Fibroblast of skin of right biceps (primary cell): ENCODE data around the gene MAP3K6.
A peak's percentile ranks its signal among the peaks of the same experiment; 100 is the strongest.

Source experiments
- DNase-seq: peaks from one replicate; pipeline ENCODE4 v3.0.0-alpha.2; 2013

Gene MAP3K6

DNA sequence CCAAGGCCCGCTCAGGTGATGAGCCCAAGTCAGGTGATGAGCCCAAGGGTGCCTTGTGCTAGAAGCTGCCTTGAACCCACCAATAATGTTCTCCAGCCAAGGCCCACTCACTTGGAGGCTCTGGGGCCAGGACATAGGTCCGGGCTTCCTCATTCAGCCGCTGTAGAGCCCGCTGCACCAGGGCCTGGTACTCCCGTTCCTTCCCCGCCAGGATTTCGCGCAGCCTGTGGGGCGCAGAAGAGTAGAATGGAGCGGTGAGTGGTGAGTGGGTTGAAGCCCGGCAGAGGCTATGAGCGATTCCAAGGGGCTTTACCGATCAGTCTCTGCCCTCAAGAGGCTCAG is 10.5 kb downstream of the MAP3K6 start:
- DNase-seq: no peak

DNA sequence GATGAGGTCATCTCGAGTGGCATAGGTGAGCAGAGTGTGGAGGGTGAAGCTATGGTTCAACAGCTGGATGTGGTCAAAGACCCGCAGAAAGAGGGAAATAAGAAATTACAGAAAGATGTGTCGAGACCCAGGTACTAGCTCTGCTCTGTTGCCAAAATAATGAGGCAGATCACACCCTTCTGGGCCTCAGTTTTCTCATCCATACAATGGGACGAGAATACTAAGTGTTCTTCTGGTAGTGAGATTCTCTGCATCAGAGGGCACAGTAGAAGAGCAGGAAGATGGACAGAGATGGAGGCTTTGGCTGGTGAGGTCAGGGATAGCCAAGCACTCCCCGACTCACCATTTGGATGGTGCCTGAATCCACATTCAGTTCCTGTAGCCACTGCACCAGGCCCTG is 11.1 kb downstream of the MAP3K6 start:
- DNase-seq: no peak

DNA sequence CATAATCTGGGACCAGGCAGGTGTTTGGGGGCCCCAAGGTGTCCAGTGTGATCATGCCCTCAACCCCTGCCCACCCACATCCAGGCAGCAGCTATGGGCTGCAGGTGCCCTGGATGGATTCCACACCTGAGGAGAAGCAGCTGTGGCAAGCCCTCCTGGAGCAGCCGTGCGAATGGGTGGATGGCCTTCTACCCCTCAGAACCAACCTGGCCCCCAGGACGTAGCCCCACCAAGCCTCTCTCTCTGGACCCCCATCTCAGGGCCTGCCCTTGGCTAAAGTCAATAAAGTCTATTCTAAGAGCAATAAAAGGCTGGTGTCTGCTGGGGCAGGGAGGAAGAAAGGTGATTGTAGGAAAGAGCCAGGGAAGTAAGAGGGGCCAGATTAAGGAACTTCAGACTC is 13.1 kb downstream of the MAP3K6 start:
- DNase-seq: no peak

DNA sequence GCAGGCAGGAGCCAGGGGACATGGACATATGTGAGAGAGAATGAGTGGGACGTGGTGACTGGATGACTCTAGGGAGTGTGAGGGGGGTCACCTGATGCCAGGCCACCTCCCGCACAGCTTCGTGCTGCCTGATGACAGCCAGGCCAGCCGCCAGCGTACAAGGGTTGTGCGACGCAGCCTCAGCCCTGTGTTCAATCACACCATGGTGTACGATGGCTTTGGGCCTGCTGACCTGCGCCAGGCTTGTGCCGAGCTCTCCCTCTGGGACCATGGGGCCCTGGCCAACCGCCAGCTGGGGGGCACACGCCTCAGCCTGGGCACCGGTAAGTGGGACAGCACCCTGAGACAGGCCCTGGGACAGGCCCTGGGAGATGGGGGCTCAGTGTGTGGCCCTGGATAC is 13.6 kb downstream of the MAP3K6 start:
- DNase-seq: no peak

DNA sequence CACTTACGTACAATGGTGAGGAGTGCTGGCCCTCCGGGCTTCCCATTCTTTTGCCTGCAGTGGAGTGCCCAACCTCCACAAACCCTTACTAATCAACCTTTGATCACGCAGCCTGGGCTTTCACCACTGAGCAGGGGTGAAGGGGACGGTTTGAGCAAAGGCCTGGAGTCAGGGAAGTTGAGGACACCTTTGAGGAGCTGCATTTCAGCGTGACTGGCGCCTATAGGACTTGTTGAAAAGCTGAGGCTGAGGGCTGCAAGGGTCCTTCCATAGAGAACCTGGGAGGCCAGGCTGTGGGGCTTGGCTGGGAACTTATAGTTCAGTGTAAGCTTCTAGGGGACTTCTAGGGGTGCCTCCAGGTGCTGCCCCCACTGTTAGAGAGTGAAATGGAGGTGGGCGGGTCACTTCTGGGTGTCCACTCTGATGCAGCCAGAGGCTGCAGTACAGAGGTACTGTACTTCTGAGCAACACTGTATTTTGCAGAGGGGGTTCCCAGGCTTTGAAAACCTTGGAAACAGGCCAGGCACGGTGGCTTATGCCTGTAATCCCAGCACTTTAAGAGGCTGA is 15.1 kb downstream of the MAP3K6 start:
- DNase-seq: no peak

DNA sequence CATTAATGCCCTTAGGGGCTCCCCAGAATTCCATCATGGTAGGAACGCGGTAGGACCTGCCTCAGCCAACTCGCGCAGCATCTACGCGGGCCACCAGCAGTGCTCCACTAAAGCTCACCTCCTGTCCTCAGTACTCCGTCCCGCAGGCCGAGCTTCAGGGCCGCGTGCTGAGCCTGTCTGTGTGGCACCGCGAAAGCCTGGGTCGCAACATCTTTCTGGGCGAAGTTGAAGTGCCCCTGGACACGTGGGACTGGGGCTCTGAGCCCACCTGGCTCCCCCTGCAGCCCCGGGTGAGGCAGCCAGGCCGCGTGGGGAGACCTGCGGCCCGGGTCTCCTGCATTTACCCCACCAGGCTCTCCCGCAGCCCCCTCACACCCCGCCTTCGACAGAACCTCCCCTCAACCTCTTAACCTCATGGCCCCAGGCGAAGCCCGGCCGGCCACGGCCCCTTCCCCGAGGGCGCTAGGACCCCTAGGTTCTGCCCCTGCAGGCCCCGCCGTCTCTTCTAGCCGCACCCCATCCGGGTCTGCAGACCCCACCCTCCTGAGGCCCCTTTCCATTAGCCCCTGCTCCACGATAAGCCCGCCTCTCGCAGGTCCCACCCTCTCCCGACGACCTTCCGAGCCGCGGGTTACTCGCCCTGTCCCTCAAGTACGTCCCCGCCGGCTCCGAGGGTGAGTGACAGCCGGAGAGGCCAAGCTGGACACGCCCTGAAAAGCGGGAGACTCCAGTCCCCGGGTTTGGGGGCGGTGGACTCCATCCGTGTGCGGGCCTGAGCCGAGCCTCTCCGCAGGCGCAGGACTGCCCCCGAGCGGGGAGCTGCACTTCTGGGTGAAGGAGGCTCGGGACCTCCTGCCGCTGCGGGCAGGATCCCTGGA is 15.9 kb downstream of the MAP3K6 start:
- peak; percentile 36 for DNase-seq

DNA sequence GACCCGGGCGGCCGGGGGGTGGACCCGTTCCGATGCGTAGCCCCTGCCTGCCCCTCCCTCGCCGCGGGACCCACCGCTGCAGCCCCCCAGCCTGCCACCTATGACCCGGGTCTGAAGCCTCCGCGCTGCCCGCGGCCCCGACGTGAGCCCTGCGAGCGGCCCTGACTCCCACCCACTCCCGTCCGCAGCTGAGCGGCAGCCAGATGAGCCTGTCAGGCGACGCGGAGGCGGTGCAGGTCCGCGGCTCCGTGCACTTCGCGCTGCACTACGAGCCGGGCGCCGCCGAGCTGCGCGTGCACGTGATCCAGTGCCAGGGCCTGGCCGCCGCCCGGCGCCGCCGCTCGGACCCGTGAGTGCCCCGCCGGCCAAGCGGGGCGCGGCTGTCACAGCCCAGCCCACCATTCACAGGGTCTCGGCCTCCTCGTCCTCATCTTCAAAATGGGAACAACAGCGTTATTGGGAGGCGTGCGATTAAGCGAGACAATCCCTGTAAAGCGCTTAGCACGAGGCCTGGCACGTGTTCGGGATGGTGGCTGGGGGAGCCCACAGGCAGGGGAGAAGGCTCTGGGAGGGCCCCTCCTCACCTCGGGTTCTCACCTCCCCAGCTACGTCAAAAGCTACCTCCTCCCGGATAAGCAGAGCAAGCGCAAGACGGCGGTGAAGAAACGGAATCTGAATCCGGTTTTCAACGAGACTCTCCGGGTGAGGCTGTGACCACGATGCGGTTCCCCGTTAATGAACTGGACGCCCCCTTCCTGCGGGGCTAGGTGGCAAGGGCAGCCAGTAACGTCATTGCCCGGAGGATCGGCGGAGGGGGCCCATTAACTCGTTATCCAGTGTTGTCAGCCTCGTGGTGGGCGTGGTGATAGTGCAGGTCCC is 16.7 kb downstream of the MAP3K6 start:
- peak; percentile 64 for DNase-seq

DNA sequence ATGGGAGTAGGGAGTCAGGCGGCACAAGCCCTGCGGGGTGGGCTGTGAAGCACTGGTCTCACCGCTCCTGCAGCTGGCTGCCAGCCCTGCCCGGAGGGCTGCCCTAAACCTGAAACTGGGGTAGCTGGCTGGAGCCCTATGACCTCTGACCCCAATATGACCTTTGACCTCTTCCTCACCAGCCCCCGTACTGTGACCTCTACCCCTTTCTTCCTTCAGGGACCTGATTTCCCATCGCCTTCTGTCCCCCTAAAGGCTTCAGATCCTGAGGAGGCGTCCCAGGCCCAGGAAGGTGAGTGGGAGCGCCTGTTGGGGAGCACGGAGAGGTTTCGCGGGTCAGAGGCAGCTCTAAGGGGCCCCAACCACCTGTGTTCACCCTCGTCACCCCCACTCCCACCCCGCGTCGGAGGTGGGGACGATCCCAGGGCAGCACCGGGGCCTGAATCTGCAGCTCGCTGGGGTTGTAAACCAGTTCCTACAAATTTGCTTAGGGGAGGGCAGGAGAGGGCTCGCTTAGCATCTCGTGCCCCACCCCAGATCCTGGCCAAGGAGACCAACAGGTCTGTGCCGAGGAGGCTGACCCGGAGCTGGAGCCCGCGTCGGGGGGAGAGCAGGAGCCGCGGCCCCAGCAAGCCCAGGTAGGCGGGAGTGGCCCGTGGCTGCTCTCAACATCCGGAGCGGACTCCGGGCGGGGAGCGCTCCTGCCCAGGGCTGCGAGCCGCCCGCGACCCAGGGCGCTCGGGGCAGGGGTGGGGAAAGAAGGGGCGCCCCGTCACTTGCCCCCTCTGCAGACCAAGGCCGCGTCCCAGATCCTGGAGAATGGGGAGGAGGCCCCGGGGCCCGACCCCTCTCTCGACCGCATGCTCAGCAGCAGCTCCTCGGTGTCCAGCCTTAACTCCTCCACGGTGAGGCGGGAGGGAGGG is 17.6 kb downstream of the MAP3K6 start:
- DNase-seq: peak; percentile 22

DNA sequence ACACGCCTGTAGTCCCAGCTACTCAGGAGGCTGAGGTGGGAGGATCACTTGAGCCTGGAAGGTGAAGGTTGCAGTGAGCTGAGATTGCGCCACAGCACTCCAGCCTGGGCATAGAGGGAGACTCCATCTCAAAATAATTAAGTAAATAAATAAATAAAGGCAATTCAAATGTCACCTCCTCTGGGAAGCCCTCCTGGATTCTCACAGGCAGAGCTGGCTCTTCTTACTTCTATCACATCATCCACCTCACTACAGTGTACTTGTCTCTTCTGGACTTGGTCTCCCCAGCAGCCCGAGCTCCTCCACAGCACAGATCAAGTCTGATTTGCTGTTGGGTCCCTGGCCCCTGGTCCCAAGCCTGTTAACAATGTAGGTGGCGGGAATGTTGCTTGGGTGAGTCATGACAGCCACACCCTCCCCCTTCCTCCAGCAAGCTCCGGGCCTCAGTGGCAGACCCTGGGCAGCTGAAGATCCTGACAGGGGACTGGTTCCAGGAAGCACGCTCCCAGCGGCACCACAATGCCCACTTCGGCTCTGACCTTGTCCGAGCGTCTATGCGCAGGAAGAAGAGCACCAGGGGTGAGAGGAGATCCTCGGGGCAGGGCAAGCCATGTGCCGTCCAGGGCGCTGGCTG is 19.7 kb downstream of the MAP3K6 start:
- DNase-seq: peak; percentile 29

DNA sequence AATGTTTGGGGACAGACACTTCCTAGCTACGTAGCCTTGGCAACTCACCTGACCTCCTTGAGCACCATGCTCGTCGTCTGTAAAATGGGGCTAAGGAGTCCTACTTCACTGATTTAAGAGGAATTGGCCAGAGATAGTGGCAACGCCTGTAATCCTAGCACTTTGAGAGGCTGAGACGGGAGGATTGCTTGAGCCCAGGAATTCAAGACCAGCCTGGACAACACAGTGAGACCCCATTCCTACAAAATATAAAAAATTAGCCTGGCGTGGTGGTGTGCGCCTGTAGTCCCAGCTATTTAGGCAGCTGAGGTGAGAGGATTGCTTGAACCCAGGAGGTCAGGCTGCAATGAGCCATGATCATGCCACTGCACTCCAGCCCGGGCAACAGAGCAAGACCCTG is 20.4 kb downstream of the MAP3K6 start:
- no peak for DNase-seq

DNA sequence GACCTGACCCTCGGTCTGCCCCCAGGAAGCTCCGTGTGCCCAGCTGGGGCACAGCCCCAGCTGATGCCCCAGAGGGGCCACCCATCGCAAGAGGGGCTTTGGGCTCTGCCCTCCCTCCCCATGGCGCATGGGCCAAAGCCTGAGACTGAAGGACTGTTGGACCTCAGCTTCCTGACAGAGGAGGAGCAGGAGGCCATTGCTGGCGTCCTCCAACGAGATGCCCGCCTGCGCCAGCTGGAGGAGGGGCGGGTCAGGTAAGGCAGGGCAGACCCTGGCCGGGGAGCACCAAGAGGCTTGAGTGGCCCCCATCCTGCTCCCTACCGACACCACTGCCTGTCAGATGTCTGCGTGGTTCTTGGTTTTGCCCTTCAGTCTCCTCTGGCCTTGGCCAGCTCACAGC is 21.5 kb downstream of the MAP3K6 start:
- DNase-seq: no peak

DNA sequence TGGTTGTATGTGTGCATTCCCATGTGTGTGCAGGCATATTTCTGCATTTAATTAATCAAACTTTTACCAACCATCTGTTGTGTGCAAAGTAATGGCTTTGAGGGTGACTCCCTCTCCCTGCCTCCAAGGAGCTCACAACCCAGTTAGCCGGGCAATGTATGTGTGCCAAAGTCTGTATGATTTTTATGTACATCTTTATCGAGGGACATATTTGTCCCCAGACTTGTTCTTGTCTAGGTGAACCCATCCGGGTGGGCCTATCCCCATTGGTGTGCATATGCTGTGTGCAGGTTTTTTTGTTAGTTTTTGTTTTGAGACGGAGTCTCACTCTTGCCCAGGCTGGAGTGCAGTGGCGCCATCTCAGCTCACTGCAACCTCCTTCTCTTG is 23.1 kb downstream of the MAP3K6 start:
- DNase-seq: no peak

DNA sequence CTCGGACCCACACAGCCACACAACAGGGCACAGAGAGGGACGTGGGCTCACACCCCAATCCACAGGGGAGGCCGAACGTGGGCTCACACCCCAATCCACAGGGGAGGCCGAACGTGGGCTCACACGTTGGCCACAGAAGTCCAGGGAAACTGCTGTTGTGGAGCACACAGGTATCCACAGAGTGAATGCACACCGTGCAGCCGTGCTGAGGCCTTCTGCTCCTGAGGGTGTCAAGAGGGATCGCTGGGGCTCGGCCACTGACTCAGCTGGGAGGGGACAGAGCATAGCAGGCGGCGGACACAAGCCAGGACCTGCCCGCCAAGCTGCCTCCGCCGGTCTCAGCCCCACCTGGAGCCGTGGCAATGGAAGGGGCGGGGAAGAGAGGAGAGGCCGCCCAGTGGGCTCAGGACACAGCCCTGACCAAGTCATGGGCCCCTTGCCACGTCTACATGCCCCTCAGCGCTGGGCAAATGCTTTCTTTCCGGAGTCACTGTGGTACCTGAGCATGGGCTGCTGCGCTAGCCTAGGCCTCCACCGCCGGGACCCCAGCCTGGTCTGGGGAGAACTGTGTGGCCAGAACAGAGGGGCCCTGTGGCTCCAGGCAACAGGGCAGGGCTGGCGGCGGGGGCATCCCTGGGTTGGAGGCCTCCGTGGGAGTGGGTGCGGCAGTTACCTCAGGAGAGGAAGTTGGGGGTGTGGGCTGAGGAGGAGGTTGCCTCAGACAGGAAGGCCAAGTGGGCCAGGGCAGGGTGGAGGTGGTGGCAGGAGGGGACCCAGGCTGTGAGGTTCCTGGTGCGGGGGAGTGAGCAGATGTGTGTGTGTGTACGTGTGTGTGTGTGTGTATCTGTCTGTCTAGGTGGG is 23.8 kb downstream of the MAP3K6 start:
- DNase-seq: no peak

DNA sequence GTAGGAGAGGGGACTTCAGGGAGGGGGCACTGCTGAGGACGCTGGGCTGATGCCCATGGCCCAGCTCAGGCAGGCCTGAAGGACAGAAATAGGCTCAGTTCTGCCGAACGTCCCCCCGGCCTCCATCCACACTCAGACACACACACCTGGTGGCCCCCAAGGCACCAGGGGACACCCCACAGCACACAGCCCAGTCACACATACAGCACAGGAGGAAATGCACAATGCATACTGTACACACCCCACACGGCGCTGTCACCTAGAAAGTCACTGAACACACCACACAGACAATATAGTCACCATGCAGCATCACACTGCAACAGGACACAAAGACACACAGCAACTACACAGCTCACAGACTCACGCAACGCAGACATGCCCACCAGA is 24.4 kb downstream of the MAP3K6 start:
- DNase-seq: no peak

DNA sequence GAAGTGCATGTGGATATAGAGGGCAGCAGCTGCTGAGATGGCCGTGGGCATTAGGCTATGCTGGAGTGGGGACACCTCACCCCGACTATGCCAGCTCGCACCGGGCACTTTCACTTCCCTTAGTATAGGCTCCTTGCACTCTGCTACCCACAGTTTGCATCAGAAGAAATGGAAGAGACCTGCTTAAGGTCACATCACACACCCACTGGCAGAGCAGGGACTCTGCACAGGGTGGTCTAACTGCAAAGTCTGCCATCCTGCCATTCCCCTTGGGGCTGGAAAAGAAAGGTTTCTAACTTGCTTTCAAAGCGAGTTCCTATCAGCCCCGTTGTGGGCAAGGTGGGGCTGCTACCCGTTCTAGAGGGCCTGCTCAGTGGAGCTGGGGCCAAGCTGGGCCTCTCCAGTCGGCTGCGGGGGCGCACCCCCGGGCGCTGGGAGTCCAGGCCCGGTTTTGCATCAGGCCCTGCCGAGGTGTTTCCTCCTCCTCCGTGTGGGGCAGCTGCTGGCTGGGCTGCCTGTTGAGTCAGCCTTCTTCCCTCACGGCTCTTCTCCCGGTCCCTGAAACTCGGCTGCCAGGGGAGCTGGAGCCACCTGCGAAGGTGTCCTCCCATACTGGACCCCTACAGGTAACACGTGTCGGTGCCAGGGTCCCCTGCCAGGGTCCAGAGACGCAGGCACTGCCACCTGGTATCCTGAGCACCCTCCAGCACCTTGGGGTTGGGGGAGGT is 25.1 kb downstream of the MAP3K6 start, which contains the start of gene SYTL1:
TSS of gene SYTL1 (plus strand) at position 498 of the 728 bp plus-strand sequence. CDS start 3,313 bp downstream, outside the sequence.
- DNase-seq: peak; percentile 74

DNA sequence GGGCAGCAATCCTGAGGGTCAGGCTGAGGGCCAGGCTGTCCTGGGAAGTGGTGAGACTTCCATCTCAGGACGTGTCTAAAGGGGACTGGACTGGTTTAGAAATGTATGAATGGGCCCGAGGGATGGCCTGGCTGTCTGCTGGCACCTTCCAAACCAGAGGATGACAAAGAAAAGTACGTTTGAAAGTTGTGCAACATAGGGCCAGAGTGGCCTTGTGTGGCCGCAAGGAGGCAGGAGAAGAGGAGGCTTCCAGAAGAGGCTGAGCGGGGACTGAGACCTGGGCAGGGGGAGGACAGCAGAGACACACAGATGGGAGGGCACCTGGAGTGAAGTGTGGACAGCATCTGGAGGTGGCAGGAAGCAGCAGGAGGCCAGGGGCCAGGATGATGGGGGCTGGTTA is 27.5 kb downstream of the MAP3K6 start:
- no peak for DNase-seq

DNA sequence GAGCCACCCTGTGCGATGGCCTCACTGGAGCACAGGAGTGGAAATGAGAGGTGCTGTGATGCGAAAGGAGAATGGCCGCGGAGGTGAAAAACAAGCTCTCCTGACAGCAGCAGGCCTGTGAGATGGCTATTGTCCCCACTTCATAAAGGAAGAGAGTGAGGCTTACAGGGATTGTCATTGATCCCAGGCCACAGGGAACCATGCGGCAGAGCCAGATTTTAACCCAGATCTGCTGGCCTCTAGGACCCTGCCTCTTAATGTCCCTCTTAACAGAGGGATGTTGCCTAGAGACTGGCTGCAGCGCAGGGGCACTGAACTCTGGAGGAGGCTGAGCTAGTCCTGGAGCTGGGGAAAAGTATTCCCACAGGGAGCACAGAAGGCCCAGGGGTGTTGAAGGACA is 28.0 kb downstream of the MAP3K6 start:
- no peak for DNase-seq

DNA sequence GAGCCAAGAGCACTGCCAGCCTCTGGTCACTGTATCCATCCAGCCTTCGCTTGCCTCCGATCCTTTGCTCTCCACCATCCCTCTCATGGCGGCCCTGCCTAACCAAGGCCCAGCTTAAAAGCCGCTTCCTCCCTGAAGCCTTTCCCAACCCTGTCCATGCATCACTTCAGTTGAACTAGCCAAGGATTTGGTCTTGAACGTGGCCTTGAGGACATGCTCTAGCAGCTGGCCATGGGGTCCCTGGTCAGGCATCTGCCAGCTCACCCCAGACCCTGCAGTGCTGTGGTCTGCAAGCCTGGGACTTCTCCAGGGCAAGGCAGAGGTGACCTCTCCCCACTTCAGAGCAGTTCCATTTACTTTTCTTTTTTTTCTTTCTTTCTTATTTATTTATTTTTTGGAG is 30.0 kb downstream of the MAP3K6 start:
- no peak for DNase-seq

DNA sequence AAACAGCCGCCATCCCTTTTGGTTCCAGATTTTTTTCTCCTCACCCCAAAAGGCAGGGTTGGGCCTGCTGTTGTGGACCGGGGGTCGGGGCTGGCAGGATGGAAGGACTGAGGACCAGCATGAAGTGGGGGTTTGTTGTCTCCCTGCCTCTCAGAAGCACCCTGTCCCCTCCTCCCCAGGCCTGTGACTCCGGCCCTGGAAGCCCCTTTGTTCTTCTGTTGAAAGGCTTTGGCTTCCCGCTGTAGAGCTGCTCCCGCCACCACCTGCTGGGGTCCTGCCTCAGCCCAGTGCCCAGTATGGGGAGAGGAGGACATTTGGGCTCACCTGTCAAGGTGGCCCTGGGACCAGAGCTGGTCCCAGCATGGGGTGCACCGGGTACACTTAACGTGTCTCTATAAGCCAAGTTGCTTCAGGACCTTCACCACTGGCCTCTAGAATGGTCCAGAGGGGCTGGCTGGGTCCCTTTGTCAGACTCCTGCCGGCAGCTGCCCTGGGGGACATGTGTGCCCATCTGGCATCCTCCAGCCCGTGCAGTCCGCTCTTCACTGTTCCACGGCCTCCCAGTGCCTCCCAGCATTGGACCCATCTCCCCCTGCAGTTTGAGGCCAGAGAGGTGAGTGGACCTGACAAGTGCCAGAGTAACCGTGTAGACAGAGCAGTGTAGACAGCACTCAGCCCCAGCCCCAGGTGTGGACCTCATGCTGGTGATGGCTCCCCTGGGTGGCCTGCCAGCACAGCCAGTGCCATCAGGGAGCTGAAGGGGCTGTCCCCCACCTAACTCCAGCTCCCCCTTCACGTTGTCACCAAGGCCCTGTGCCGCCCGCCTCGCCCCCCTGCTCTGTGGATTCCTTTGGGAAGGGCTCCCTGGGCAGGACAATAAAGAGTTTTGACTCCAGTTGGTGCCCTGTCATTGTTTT is 31.0 kb downstream of the MAP3K6 start:
- DNase-seq: no peak
